ENCODE data around the gene SEL1L3.

SEL1L3 gene

GRCh38 chr4:25889589-25890503, 27.1 kb upstream of the SEL1L3 start:
- Mint-ChIP-seq H3K27ac (no peak overlapping the region), H3K27me3 (peaks cover 2% of the 10 kb centered on the region), H3K36me3 (ENCODE audit: low read depth) (no peaks in the 10 kb centered on the region), H3K4me3 (no peak overlapping the region), H3K9me3 (no peaks in the 10 kb centered on the region), H3K4me1 (ENCODE audit: low read depth) (peaks cover under 1% of the 10 kb centered on the region)
- intact Hi-C loops (cut with micrococcal nuclease), result no loop called here

GRCh38 chr4:25888781-25889180, 26.0 kb upstream of the SEL1L3 start:
- peaks cover 12% of the 10 kb centered on the region for H3K4me1 Mint-ChIP-seq (ENCODE audit: low read depth)
- H3K4me3 Mint-ChIP-seq, result no peak overlapping the region
- no peaks in the 10 kb centered on the region for H3K36me3 Mint-ChIP-seq (ENCODE audit: low read depth)
- H3K27me3 Mint-ChIP-seq, result peaks cover 8% of the 10 kb centered on the region
- H3K9me3 Mint-ChIP-seq, result no peaks in the 10 kb centered on the region
- H3K27ac Mint-ChIP-seq, result no peak overlapping the region
- intact Hi-C loops (cut with micrococcal nuclease), result no loop called here

GRCh38 chr4:25884031-25884782, 21.4 kb upstream of the SEL1L3 start:
- intact Hi-C loops (cut with micrococcal nuclease), result no loop called here
- Mint-ChIP-seq H3K4me1 (ENCODE audit: low read depth) (peaks cover 32% of the 10 kb centered on the region), H3K36me3 (ENCODE audit: low read depth) (no peaks in the 10 kb centered on the region), H3K9me3 (no peaks in the 10 kb centered on the region), H3K27ac (no peak overlapping the region), H3K4me3 (no peak overlapping the region), H3K27me3 (peaks cover 8% of the 10 kb centered on the region)

- no peaks in the 10 kb centered on the region for H3K36me3 Mint-ChIP-seq (ENCODE audit: low read depth)
- no peaks in the 10 kb centered on the region for H3K9me3 Mint-ChIP-seq
- H3K27me3 Mint-ChIP-seq, result peaks cover 8% of the 10 kb centered on the region
- peaks cover 32% of the 10 kb centered on the region for H3K4me1 Mint-ChIP-seq (ENCODE audit: low read depth)
- no peak overlapping the region for H3K27ac Mint-ChIP-seq
- no peak overlapping the region for H3K4me3 Mint-ChIP-seq
- intact Hi-C loops (cut with micrococcal nuclease), result no loop called here
Measured at GRCh38 chr4:25883565-25883964, 20.8 kb upstream of the SEL1L3 start.

- H3K27ac Mint-ChIP-seq, result no peak overlapping the region
- no peak overlapping the region for H3K4me3 Mint-ChIP-seq
- H3K36me3 Mint-ChIP-seq (ENCODE audit: low read depth), result no peaks in the 10 kb centered on the region
- peaks cover 32% of the 10 kb centered on the region for H3K4me1 Mint-ChIP-seq (ENCODE audit: low read depth)
- intact Hi-C loops (cut with micrococcal nuclease), result no loop called here
- no peaks in the 10 kb centered on the region for H3K9me3 Mint-ChIP-seq
- peaks cover 8% of the 10 kb centered on the region for H3K27me3 Mint-ChIP-seq
Measured at GRCh38 chr4:25882226-25882625, 19.4 kb upstream of the SEL1L3 start.

GRCh38 chr4:25881193-25881592, 18.4 kb upstream of the SEL1L3 start:
- Mint-ChIP-seq H3K27me3 (peaks cover 6% of the 10 kb centered on the region), H3K4me1 (ENCODE audit: low read depth) (peaks cover 32% of the 10 kb centered on the region), H3K4me3 (no peak overlapping the region), H3K27ac (no peak overlapping the region), H3K9me3 (no peaks in the 10 kb centered on the region), H3K36me3 (ENCODE audit: low read depth) (no peaks in the 10 kb centered on the region)
- intact Hi-C loops (cut with micrococcal nuclease), result no loop called here

- no peak overlapping the region for H3K27ac Mint-ChIP-seq
- intact Hi-C loops (cut with micrococcal nuclease), result no loop called here
- no peak overlapping the region for H3K4me3 Mint-ChIP-seq
- peaks cover 8% of the 10 kb centered on the region for H3K27me3 Mint-ChIP-seq
- H3K36me3 Mint-ChIP-seq (ENCODE audit: low read depth), result no peaks in the 10 kb centered on the region
- peaks cover 32% of the 10 kb centered on the region for H3K4me1 Mint-ChIP-seq (ENCODE audit: low read depth)
- no peaks in the 10 kb centered on the region for H3K9me3 Mint-ChIP-seq
Measured at GRCh38 chr4:25879991-25880651, 17.3 kb upstream of the SEL1L3 start.

- Mint-ChIP-seq H3K27me3 (peaks cover 8% of the 10 kb centered on the region), H3K4me3 (no peak overlapping the region), H3K27ac (no peak overlapping the region), H3K4me1 (ENCODE audit: low read depth) (peaks cover 29% of the 10 kb centered on the region), H3K9me3 (no peaks in the 10 kb centered on the region), H3K36me3 (ENCODE audit: low read depth) (no peaks in the 10 kb centered on the region)
- intact Hi-C loops (cut with micrococcal nuclease), result no loop called here
Measured at GRCh38 chr4:25879587-25879986, 16.8 kb upstream of the SEL1L3 start.

GRCh38 chr4:25879091-25879584, 16.4 kb upstream of the SEL1L3 start:
- intact Hi-C loops (cut with micrococcal nuclease), result no loop called here
- Mint-ChIP-seq H3K36me3 (ENCODE audit: low read depth) (no peaks in the 10 kb centered on the region), H3K27ac (no peak overlapping the region), H3K9me3 (no peaks in the 10 kb centered on the region), H3K4me1 (ENCODE audit: low read depth) (peaks cover 24% of the 10 kb centered on the region), H3K4me3 (no peak overlapping the region), H3K27me3 (peaks cover 5% of the 10 kb centered on the region)

GRCh38 chr4:25878676-25879075, 15.9 kb upstream of the SEL1L3 start:
- intact Hi-C loops (cut with micrococcal nuclease), result no loop called here
- Mint-ChIP-seq H3K9me3 (no peaks in the 10 kb centered on the region), H3K4me3 (no peak overlapping the region), H3K27me3 (peaks cover 1% of the 10 kb centered on the region), H3K4me1 (ENCODE audit: low read depth) (peaks cover 20% of the 10 kb centered on the region), H3K36me3 (ENCODE audit: low read depth) (no peaks in the 10 kb centered on the region), H3K27ac (no peak overlapping the region)

- intact Hi-C loops (cut with micrococcal nuclease), result no loop called here
- no peak overlapping the region for H3K4me3 Mint-ChIP-seq
- H3K36me3 Mint-ChIP-seq (ENCODE audit: low read depth), result no peaks in the 10 kb centered on the region
- H3K4me1 Mint-ChIP-seq (ENCODE audit: low read depth), result peaks cover 11% of the 10 kb centered on the region
- no peaks in the 10 kb centered on the region for H3K9me3 Mint-ChIP-seq
- H3K27ac Mint-ChIP-seq, result no peak overlapping the region
- peaks cover 1% of the 10 kb centered on the region for H3K27me3 Mint-ChIP-seq
Measured at GRCh38 chr4:25875281-25875745, 12.5 kb upstream of the SEL1L3 start.

- Mint-ChIP-seq H3K9me3 (no peaks in the 10 kb centered on the region), H3K27me3 (peaks cover 1% of the 10 kb centered on the region), H3K27ac (no peak overlapping the region), H3K36me3 (ENCODE audit: low read depth) (no peaks in the 10 kb centered on the region), H3K4me3 (no peak overlapping the region), H3K4me1 (ENCODE audit: low read depth) (peaks cover 4% of the 10 kb centered on the region)
- intact Hi-C loops (cut with micrococcal nuclease), result no loop called here
Measured at GRCh38 chr4:25874655-25875054, 11.9 kb upstream of the SEL1L3 start.

- Mint-ChIP-seq H3K27me3 (peaks cover 1% of the 10 kb centered on the region), H3K4me1 (ENCODE audit: low read depth) (no peaks in the 10 kb centered on the region), H3K27ac (no peak overlapping the region), H3K36me3 (ENCODE audit: low read depth) (no peaks in the 10 kb centered on the region), H3K9me3 (no peaks in the 10 kb centered on the region), H3K4me3 (no peak overlapping the region)
- intact Hi-C loops (cut with micrococcal nuclease), result no loop called here
Measured at GRCh38 chr4:25873632-25874129, 10.9 kb upstream of the SEL1L3 start.
